CD4-positive, alpha-beta T cell treated with Interleukin-4 for 1 hour (primary cell): ENCODE measurements around the gene HTT.
A peak's percentile ranks its signal among the peaks of the same experiment; 100 is the strongest.

ENCODE experiments used
- DNase-seq, 2 donors: peaks; one replicate each; pipeline ENCODE4 v3.0.0-alpha.2; 2020 to 2022

HTT gene

GRCh38 chr4:3074078-3074845, at the start of gene HTT, which contains the start of gene HTT-AS:
Gene HTT, plus strand, starts transcription at chr4:3074681. Its CDS starts 145 bp downstream, at chr4:3074826.
Gene HTT-AS, minus strand, starts transcription at chr4:3074538.
- peak; percentile 95 to 97 for DNase-seq

- DNase-seq = no peak
Observed at GRCh38 chr4:3025881-3026280, 48.6 kb upstream of the HTT start.

- DNase-seq = no peak
Observed at GRCh38 chr4:3026540-3026939, 47.9 kb upstream of the HTT start.

GRCh38 chr4:3029464-3029863, 45.0 kb upstream of the HTT start:
- no peak for DNase-seq

GRCh38 chr4:3030566-3031356, 43.7 kb upstream of the HTT start:
- no peak for DNase-seq

- DNase-seq = no peak
Observed at GRCh38 chr4:3031357-3032082, 43.0 kb upstream of the HTT start.

GRCh38 chr4:3034231-3034630, 40.2 kb upstream of the HTT start:
- DNase-seq = no peak

- DNase-seq = no peak
Observed at GRCh38 chr4:3035249-3035648, 39.2 kb upstream of the HTT start.

- DNase-seq = no peak
Observed at GRCh38 chr4:3035674-3036073, 38.8 kb upstream of the HTT start.

- no peak for DNase-seq
Observed at GRCh38 chr4:3036131-3036952, 38.1 kb upstream of the HTT start.

- peak in 1 of 2 donors; percentile 23 for DNase-seq
Observed at GRCh38 chr4:3037957-3038461, 36.5 kb upstream of the HTT start.

GRCh38 chr4:3039706-3040366, 34.6 kb upstream of the HTT start:
- DNase-seq = no peak

- DNase-seq = peak in 1 of 2 donors; percentile 25
Observed at GRCh38 chr4:3040452-3041191, 33.9 kb upstream of the HTT start.

GRCh38 chr4:3041192-3042142, 33.0 kb upstream of the HTT start:
- DNase-seq = peak; percentile 49 to 70

GRCh38 chr4:3042226-3042625, 32.3 kb upstream of the HTT start:
- DNase-seq = no peak

GRCh38 chr4:3043282-3044020, 31.0 kb upstream of the HTT start:
- peak in 1 of 2 donors; percentile 26 for DNase-seq

GRCh38 chr4:3044870-3045819, 29.3 kb upstream of the HTT start:
- DNase-seq = peak; percentile 89 to 94

GRCh38 chr4:3046162-3046561, 28.3 kb upstream of the HTT start:
- DNase-seq = peak in 1 of 2 donors; percentile 52
